GM10248 (cell line): ENCODE measurements around the gene EFCC1.

Experiments
- CTCF ChIA-PET: fragments of 300-600 bp; sonication (Branson Sonifier 250); formaldehyde crosslinking; extraction: SDS; loops from one replicate; lab custom pipeline; 2021; ENCODE audit warnings: antibody characterized with exemption; lab: Yijun Ruan, JAX
- POLR2A ChIA-PET: fragments of 350-650 bp; sonication (Branson Sonifier 250); formaldehyde crosslinking; extraction: SDS; loops from one replicate; lab custom pipeline; 2020; ENCODE audit warnings: antibody characterized with exemption; lab: Yijun Ruan, JAX
- DNase-seq: peaks from one replicate; pipeline ENCODE4 v3.0.0; 2012; ENCODE audit errors: extremely low spot score
- CTCF ChIP-seq: IDR thresholded peaks from 2 replicates; pipeline ENCODE4 v1.5.1; 2012; ENCODE audit warnings: mild to moderate bottlenecking, low read depth; ENCODE audit errors: extremely low read depth, missing control alignments, control extremely low read depth

The EFCC1 gene

GRCh38 chr3:129037093-129037419 is 36.0 kb downstream of the EFCC1 start:
- POLR2A ChIA-PET = no interaction called here

GRCh38 chr3:129038121-129038855 is 37.2 kb downstream of the EFCC1 start:
- DNase-seq = no peak
- ChIA-PET CTCF (interaction anchor here (2.7 to 3.9 kb wide), 2 partner anchors 11 to 14 kb away, joined by 9 to 27 read pairs; no protein-coding TSS in a partner anchor), POLR2A (no interaction called here)
- TF ChIP-seq CTCF = no peak

More at GRCh38 chr3:129037093-129037419, 36.0 kb downstream of the EFCC1 start:
- no peak for TF ChIP-seq CTCF
- CTCF ChIA-PET = interaction anchor here (0.7 to 3.9 kb wide), 5 partner anchors 9 to 209 kb away, joined by 3 to 27 read pairs (median 4); no protein-coding TSS in a partner anchor
- DNase-seq = no peak

- no peak for TF ChIP-seq CTCF
- DNase-seq = no peak
- ChIA-PET CTCF (interaction anchor here (1.6 to 3.9 kb wide), 3 partner anchors 13 to 206 kb away, joined by 4 to 27 read pairs (median 9); no protein-coding TSS in a partner anchor), POLR2A (no interaction called here)
These were observed 38.4 kb downstream of the EFCC1 start for GRCh38 chr3:129039271-129040038.

- POLR2A ChIA-PET = no interaction called here
- TF ChIP-seq CTCF = no peak
- CTCF ChIA-PET = interaction anchor here (1.6 to 4.4 kb wide), 4 partner anchors 12 to 206 kb away, joined by 4 to 28 read pairs (median 18); no protein-coding TSS in a partner anchor
- DNase-seq = no peak
These were observed 38.9 kb downstream of the EFCC1 start for GRCh38 chr3:129040039-129040336.

- CTCF ChIA-PET = interaction anchor here (1.0 to 4.4 kb wide), 6 partner anchors 11 to 234 kb away, joined by 3 to 28 read pairs (median 4); no protein-coding TSS in a partner anchor
- no peak for TF ChIP-seq CTCF
- no peak for DNase-seq
- POLR2A ChIA-PET = no interaction called here
These were observed 39.6 kb downstream of the EFCC1 start for GRCh38 chr3:129040579-129041300.

GRCh38 chr3:129045675-129046036 is 44.6 kb downstream of the EFCC1 start:
- DNase-seq = no peak
- CTCF ChIA-PET = interaction anchor here (1.9 kb wide), 1 partner anchor 200 kb away, joined by 6 read pairs; no protein-coding TSS in a partner anchor
- POLR2A ChIA-PET = no interaction called here
- no peak for TF ChIP-seq CTCF
